GM18499 (cell line): ENCODE results near the gene ESRRA.

Experiments used
- ATAC-seq: cut with Tn5 transposase; IDR thresholded peaks from one replicate; pipeline ENCODE4 v1.9.1; 2021; ENCODE audit warnings: moderate number of reproducible peaks; ENCODE audit not compliant: insufficient read depth, unreplicated experiment

ESRRA gene

DNA sequence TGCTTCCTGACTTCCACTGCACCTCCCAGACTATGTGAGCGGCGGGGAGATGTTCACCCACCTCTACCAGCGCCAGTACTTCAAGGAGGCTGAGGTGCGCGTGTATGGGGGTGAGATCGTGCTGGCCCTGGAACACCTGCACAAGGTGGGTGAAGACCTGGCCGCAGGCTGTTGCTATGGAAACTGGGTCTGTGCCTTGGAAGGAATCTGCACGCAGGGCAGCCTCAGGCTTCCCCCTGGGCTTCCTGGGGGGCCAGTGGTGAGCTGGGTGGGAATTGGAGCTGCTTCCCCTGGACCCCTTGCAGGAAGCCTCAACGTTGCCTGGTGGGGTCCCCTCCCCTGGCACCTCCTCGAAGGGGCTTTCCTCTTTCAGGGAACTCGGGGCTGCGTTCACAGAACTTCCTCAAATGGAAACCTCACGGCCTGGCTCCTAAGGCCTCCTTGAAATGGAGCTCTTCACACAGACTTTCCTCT, 55.2 kb downstream of the ESRRA start:
- no peak for ATAC-seq

DNA sequence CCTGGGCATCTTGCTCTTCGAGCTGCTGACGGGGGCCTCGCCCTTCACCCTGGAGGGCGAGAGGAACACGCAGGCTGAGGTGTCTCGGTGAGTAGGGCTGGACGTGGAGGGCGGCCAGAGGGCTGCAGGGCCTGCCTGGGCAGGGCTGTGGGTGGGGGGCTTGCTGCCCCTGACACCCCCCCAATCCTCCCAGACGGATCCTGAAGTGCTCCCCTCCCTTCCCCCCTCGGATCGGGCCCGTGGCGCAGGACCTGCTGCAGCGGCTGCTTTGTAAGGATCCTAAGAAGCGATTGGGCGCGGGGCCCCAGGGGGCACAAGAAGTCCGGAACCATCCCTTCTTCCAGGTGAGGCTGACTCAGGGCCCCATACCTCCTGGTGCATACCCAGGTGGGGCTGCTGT, 56.3 kb downstream of the ESRRA start:
- ATAC-seq = no peak

DNA sequence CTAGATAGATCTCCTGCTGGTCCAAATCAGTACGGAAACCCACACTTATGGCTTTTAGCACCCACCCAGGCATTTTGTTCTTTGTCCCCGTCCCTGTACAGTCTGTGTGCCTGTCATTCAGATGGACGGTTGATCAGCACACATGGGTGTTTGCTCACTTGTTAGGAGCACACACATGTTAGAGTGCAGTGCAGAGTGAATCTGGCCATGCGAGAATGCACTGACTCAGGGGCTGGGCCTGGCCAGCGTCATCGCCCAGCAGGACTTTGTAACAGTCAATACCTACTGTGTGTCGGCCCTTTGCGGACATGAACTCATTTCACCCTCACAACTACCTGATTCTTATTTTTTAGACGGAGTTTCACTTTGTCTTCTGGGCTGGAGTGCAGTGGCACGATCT, 57.0 kb downstream of the ESRRA start:
- no peak for ATAC-seq

DNA sequence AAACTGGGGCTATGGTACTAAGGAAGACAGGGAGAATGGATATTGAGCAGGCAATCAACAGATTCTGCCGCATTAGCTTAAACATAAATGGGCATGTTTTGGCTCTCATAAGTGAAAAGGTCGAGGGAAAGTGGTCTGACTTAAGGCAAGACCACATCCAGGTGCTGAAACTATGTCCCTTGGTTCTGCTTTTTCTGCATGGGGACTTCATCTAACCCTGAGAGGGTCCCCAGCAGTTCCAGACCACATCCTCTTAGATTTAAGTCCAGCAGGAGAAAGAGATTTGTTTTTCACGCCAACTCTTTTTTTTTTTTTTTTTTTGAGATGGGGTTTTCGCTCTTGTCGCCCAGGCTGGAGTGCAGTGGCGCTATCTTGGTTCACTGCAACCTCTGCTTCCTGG, 59.1 kb downstream of the ESRRA start:
- no peak for ATAC-seq

DNA sequence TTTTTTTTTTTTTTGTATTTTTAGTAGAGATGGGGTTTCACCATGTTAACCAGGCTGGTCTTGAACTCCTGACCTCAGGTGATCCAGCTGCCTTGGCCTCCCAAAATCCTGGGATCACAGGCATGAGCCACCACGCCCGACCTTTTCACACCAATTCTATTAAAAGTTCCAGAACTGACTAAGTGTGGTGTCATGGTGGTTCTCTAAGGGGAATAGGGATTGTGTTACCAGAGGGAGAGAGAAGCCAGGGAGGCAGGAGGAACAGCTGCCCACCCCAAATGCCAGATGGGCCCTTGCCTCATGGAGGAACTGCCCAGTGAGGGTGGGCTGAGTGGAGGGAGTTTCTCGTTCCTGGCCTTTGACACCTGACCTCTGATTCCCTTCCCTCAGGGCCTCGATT, 59.6 kb downstream of the ESRRA start:
- no peak for ATAC-seq
